ENCODE data around the gene IDH1. TPM values are rescaled to one million over a fixed set of nuclear protein-coding genes. Genes with fewer than 3 reads are reported as not detected.
"Not testable (repeated sequence)": the region's sequence is repeated elsewhere in the genome, so short reads cannot be mapped to it uniquely, and the experiment has no call there.

IDH1 gene
- total RNA-seq, 4 donors from 2014 or later, result 45.7 to 68.6 (median 57.7) TPM

GRCh38 chr2:208279236-208279635 lies 24.4 kb upstream of the IDH1 start:
- DNase-seq (ENCODE audit: low spot score in 2 of 2), result no peak
- peaks cover 0 to 13% (median 0%) of the 10 kb centered on the region in 4 donors for H3K4me1 ChIP-seq
- H3K27me3 ChIP-seq, result no peaks in the 10 kb centered on the region
- H3K27ac ChIP-seq, result no peak overlapping the region
- no peak overlapping the region for H3K4me3 ChIP-seq
- H3K9me3 ChIP-seq, result peaks cover 0 to 6% (median 0%) of the 10 kb centered on the region in 4 donors
- TF ChIP-seq POLR2A (IDR thresholded peaks at IDR 0.05), result no peak
- TF ChIP-seq, protein P1, sequence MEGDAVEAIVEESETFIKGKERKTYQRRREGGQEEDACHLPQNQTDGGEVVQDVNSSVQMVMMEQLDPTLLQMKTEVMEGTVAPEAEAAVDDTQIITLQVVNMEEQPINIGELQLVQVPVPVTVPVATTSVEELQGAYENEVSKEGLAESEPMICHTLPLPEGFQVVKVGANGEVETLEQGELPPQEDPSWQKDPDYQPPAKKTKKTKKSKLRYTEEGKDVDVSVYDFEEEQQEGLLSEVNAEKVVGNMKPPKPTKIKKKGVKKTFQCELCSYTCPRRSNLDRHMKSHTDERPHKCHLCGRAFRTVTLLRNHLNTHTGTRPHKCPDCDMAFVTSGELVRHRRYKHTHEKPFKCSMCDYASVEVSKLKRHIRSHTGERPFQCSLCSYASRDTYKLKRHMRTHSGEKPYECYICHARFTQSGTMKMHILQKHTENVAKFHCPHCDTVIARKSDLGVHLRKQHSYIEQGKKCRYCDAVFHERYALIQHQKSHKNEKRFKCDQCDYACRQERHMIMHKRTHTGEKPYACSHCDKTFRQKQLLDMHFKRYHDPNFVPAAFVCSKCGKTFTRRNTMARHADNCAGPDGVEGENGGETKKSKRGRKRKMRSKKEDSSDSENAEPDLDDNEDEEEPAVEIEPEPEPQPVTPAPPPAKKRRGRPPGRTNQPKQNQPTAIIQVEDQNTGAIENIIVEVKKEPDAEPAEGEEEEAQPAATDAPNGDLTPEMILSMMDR (IDR thresholded peaks at IDR 0.05), result no peak
- TF ChIP-seq EP300 (IDR thresholded peaks at IDR 0.05), result no peak
- H3K36me3 ChIP-seq, result peaks cover 0 to 89% (median 19%) of the 10 kb centered on the region in 3 donors
- WGBS, 2 donors, result 97 to 100% methylated on average over 2 of the region's 2 CpGs

DNA sequence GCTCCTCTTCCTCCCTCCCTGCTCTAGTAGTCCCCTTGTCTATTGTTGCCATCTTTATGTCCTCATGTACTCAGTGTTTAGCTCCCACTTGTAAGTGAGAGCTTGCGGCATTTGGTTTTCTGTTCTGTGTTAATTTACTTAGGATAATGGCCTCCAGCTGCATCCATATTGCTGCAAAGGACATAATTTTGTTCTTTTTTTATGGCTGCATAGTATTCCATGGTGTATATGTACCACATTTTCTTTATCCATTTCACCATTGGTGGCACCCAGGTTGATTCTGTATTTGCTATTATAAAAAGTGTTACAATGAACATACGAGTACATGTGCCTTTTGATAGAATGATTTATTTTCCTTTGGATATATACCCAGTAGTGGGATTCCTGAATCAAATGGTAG lies 23.7 kb upstream of the IDH1 start:
- TF ChIP-seq, protein P1 (IDR thresholded peaks at IDR 0.05), result no peak
- TF ChIP-seq EP300 (IDR thresholded peaks at IDR 0.05) (no peak), POLR2A (IDR thresholded peaks at IDR 0.05) (no peak)
- Histone ChIP-seq H3K27me3 (no peaks in the 10 kb centered on the region), H3K4me1 (peaks cover 0 to 13% (median 0%) of the 10 kb centered on the region in 4 donors), H3K9me3 (peaks cover 0 to 6% (median 0%) of the 10 kb centered on the region in 4 donors), H3K27ac (no peak overlapping the region), H3K4me3 (no peak overlapping the region), H3K36me3 (peaks cover 0 to 94% (median 19%) of the 10 kb centered on the region in 3 donors)
- no peak for DNase-seq (ENCODE audit: low spot score in 2 of 2)
- WGBS, 2 donors, result 99 to 100% methylated on average over 2 of the region's 2 CpGs

GRCh38 chr2:208274748-208275147 lies 19.9 kb upstream of the IDH1 start:
- Histone ChIP-seq H3K4me1 (no peaks in the 10 kb centered on the region), H3K4me3 (no peak overlapping the region), H3K27ac (no peak overlapping the region), H3K36me3 (peaks cover 0 to 69% (median 19%) of the 10 kb centered on the region in 3 donors), H3K9me3 (peaks cover 0 to 6% (median 0%) of the 10 kb centered on the region in 4 donors), H3K27me3 (no peaks in the 10 kb centered on the region)
- TF ChIP-seq POLR2A (IDR thresholded peaks at IDR 0.05) (no peak), EP300 (IDR thresholded peaks at IDR 0.05) (no peak)
- TF ChIP-seq, protein P1 (IDR thresholded peaks at IDR 0.05), result no peak
- DNase-seq (ENCODE audit: low spot score in 2 of 2), result no peak

- Histone ChIP-seq H3K36me3 (peaks cover 0 to 19% (median 0%) of the 10 kb centered on the region in 3 donors), H3K27ac (no peak overlapping the region), H3K9me3 (no peaks in the 10 kb centered on the region), H3K4me1 (peaks cover 0 to 37% (median 23%) of the 10 kb centered on the region in 4 donors), H3K27me3 (no peaks in the 10 kb centered on the region), H3K4me3 (no peak overlapping the region)
- DNase-seq (ENCODE audit: low spot score in 2 of 2), result no peak
- no peak for TF ChIP-seq POLR2A (IDR thresholded peaks at IDR 0.05)
- no peak for TF ChIP-seq EP300 (IDR thresholded peaks at IDR 0.05)
- TF ChIP-seq, protein P1 (IDR thresholded peaks at IDR 0.05), result no peak
- 93 to 97% methylated on average over 2 of the region's 2 CpGs for WGBS, 2 donors
Observed at GRCh38 chr2:208269091-208269490, 14.2 kb upstream of the IDH1 start.

DNA sequence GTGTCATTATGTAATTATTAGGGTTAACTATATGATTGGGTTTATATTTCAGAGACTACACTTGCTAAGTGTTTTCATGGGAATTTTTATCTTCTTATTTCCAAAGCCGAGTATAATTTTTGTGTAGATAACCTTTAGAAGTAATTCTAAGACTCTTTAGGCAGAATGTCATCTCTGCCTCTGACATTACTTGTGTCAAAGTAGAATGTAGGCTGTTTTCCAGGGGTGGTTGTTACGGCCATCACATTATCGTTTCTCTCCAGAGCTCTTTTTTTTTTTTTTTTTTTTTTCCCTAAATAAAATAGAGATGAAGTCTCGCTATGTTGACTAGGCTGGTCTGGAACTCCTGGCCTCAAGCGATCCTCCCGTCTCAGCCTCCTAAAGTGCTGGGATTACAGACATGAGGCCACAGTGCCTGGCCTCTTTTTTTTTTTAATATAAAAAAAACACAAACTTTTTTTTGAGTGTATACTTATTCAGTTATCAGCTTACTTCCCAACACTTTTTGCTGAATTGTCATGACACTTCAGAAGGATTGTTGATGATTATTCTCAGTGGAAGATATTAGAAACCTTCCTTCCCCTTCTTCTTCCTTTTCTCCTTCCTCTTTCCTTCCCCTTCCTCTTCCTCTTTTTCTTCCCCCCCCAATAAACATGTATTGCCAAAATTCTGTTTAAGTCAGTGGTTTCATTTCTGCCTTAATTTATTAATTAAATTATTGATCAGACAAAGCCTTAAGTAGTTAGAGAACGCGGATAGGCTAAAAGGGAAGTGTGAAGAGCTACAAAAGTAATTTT lies 13.5 kb upstream of the IDH1 start:
- WGBS, 2 donors, result 65% methylated on average over 8 of the region's 8 CpGs
- Histone ChIP-seq H3K27me3 (no peaks in the 10 kb centered on the region), H3K9me3 (no peaks in the 10 kb centered on the region), H3K4me1 (peaks cover 0 to 37% (median 23%) of the 10 kb centered on the region in 4 donors), H3K36me3 (peaks cover 0 to 11% (median 0%) of the 10 kb centered on the region in 3 donors), H3K4me3 (peak overlapping the region in 1 of 4 donors; percentile 80), H3K27ac (no peak overlapping the region)
- TF ChIP-seq POLR2A (IDR thresholded peaks at IDR 0.05) (no peak), EP300 (IDR thresholded peaks at IDR 0.05) (no peak)
- TF ChIP-seq, protein P1 (IDR thresholded peaks at IDR 0.05), result no peak
- DNase-seq (ENCODE audit: low spot score in 2 of 2), result no peak

- not testable (repeated sequence) for H3K36me3 ChIP-seq; DNase-seq (ENCODE audit: low spot score in 2 of 2); H3K9me3 ChIP-seq; H3K27me3 ChIP-seq
- Histone ChIP-seq H3K4me1 (peaks cover 0 to 37% (median 23%) of the 10 kb centered on the region in 4 donors), H3K4me3 (peak overlapping the region in 2 of 4 donors; percentile 17 to 80), H3K27ac (peak overlapping the region in 1 of 4 donors; percentile 94)
- 77 to 79% methylated on average over 21 to 22 of the region's 22 CpGs for WGBS, 2 donors
Observed at GRCh38 chr2:208267526-208267925, 12.7 kb upstream of the IDH1 start.

Measured in tibial nerve (tissue), 4 donors.